Hepatocyte (in vitro differentiated cells): ENCODE results near the gene ZEB2. TPM values are rescaled to one million over a fixed set of nuclear protein-coding genes. Genes with fewer than 3 reads are reported as not detected.

ENCODE experiments used
- DNase-seq: peaks from one replicate; pipeline ENCODE4 v3.0.0-alpha.2; 2016; ENCODE audit warnings: low spot score
- H2AFZ ChIP-seq: fragments of 200-600 bp; sonication (generic); 2 replicates; pipeline ENCODE4 v1.6.0; 2016; ENCODE audit warnings: antibody characterized with exemption, mild to moderate bottlenecking
- H3K27ac ChIP-seq: fragments of 200-600 bp; sonication (generic); 2 replicates; pipeline ENCODE4 v1.5.1; 2016; ENCODE audit warnings: mild to moderate bottlenecking
- H3K27me3 ChIP-seq: fragments of 200-600 bp; sonication (generic); 2 replicates; pipeline ENCODE4 v1.6.1; 2016
- H3K36me3 ChIP-seq: fragments of 200-600 bp; sonication (generic); replicated peaks from 2 replicates; pipeline ENCODE4 v1.5.1; 2016; ENCODE audit warnings: low read depth; ENCODE audit not compliant: insufficient read depth
- H3K4me1 ChIP-seq: fragments of 200-600 bp; sonication (generic); 2 replicates; pipeline ENCODE4 v1.5.1; 2016; ENCODE audit warnings: mild to moderate bottlenecking, moderate library complexity; ENCODE audit not compliant: insufficient read depth
- H3K4me2 ChIP-seq: fragments of 200-600 bp; sonication (generic); 2 replicates; pipeline ENCODE4 v1.6.0; 2016
- H3K4me3 ChIP-seq: fragments of 200-600 bp; sonication (generic); 2 replicates; pipeline ENCODE4 v1.5.1; 2016; ENCODE audit warnings: mild to moderate bottlenecking
- H3K79me2 ChIP-seq: fragments of 200-600 bp; sonication (generic); 2 replicates; pipeline ENCODE4 v1.6.0; 2017; ENCODE audit warnings: mild to moderate bottlenecking
- H3K9me2 ChIP-seq: fragments of 200-600 bp; sonication (generic); replicated peaks from 2 replicates; pipeline ENCODE4 v1.6.0; 2017; ENCODE audit warnings: mild to moderate bottlenecking; ENCODE audit not compliant: insufficient read depth
- H3K9me3 ChIP-seq: fragments of 200-600 bp; sonication (generic); 2 replicates; pipeline ENCODE4 v1.5.1; 2016; ENCODE audit warnings: low read depth, mild to moderate bottlenecking
- H4K20me1 ChIP-seq: fragments of 200-600 bp; sonication (generic); 2 replicates; pipeline ENCODE4 v1.6.0; 2016; ENCODE audit warnings: mild to moderate bottlenecking; ENCODE audit not compliant: insufficient read depth, poor library complexity, severe bottlenecking
- EZH2 ChIP-seq: fragments of 200-600 bp; sonication (generic); IDR thresholded peaks from 2 replicates; pipeline ENCODE4 v1.6.1; 2016; ENCODE audit warnings: antibody characterized with exemption, mild to moderate bottlenecking, borderline replicate concordance
- EZH2phosphoT487 ChIP-seq: fragments of 200-600 bp; sonication (generic); IDR thresholded peaks from one replicate; pipeline ENCODE4 v1.6.1; 2018; ENCODE audit warnings: antibody characterized with exemption, mild to moderate bottlenecking, low read depth, moderate library complexity; ENCODE audit not compliant: unreplicated experiment, severe bottlenecking
- WGBS: methylation state at CpG from one replicate; pipeline ENCODE4 v1.1.6; 2016; ENCODE audit warnings: low lambda C conversion rate; ENCODE audit errors: missing lambda C conversion rate; 5-methylcytosine and 5-hydroxymethylcytosine counted together
- polyA plus RNA-seq: library from polyadenylated mRNA; unstranded; fragments of >200 nt; fragmentation: Nextera tagmentation; extraction: Ambion mirVana; gene quantifications from 2 replicates; pipeline ENCODE4 v1.2.1, GENCODE V29; 2016
- total RNA-seq: library from RNA; depleted of rRNA; stranded (reverse); fragments of >200 nt; gene quantifications from 2 replicates; pipeline ENCODE4 v1.2.3, GENCODE V29; 2014
- TF ChIP-seq, protein P1 (sequence below): fragments of 200-600 bp; sonication (generic); IDR thresholded peaks from 2 replicates; pipeline ENCODE4 v1.5.1; 2016; ENCODE audit warnings: antibody characterized with exemption, mild to moderate bottlenecking; ENCODE audit not compliant: poor library complexity

The ZEB2 gene
- total and polyA plus RNA-seq, 2 experiments from 2014 or later, result 17.8 to 35.5 TPM

DNA sequence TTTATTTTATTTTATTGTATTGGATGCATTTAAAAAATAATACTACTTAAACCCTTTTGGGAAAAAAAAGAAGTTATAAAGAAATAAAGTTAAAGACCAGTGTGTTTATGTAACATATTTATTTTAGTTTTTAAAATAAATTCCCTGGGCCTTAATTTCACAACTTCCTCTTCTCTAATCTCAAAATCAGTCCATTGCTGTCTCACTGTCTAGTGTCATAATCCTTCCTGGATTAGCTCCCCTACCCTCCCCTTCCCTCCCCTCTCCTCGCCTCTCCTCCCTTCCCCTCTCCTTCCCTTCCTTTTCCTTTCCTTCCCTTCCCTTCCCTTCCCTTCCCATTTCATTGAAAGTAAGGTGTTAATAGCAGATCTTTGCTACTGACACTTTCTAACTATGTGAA is 40.3 kb upstream of the ZEB2 start:
- Histone ChIP-seq H3K4me1 (no peaks in the 10 kb centered on the region), H3K27ac (no peak overlapping the region), H3K27me3 (no peaks in the 10 kb centered on the region), H3K9me2 (no peaks in the 10 kb centered on the region), H3K36me3 (no peaks in the 10 kb centered on the region), H3K4me2 (no peak overlapping the region), H3K79me2 (no peaks in the 10 kb centered on the region), H2AFZ (no peak overlapping the region), H3K9me3 (no peaks in the 10 kb centered on the region), H4K20me1 (no peaks in the 10 kb centered on the region), H3K4me3 (no peak overlapping the region)
- TF ChIP-seq, protein P1, sequence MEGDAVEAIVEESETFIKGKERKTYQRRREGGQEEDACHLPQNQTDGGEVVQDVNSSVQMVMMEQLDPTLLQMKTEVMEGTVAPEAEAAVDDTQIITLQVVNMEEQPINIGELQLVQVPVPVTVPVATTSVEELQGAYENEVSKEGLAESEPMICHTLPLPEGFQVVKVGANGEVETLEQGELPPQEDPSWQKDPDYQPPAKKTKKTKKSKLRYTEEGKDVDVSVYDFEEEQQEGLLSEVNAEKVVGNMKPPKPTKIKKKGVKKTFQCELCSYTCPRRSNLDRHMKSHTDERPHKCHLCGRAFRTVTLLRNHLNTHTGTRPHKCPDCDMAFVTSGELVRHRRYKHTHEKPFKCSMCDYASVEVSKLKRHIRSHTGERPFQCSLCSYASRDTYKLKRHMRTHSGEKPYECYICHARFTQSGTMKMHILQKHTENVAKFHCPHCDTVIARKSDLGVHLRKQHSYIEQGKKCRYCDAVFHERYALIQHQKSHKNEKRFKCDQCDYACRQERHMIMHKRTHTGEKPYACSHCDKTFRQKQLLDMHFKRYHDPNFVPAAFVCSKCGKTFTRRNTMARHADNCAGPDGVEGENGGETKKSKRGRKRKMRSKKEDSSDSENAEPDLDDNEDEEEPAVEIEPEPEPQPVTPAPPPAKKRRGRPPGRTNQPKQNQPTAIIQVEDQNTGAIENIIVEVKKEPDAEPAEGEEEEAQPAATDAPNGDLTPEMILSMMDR, result no peak
- TF ChIP-seq EZH2phosphoT487 (no peak), EZH2 (no peak)
- no peak for DNase-seq
- WGBS, result no CpG with 5 or more reads among the region's 1 CpG

GRCh38 chr2:144559681-144560080 is 39.8 kb upstream of the ZEB2 start:
- Histone ChIP-seq H3K79me2 (no peaks in the 10 kb centered on the region), H3K4me2 (no peak overlapping the region), H3K4me1 (no peaks in the 10 kb centered on the region), H4K20me1 (no peaks in the 10 kb centered on the region), H3K9me3 (no peaks in the 10 kb centered on the region), H3K27me3 (no peaks in the 10 kb centered on the region), H3K9me2 (no peaks in the 10 kb centered on the region), H3K4me3 (no peak overlapping the region), H3K36me3 (no peaks in the 10 kb centered on the region), H3K27ac (no peak overlapping the region), H2AFZ (no peak overlapping the region)
- DNase-seq, result no peak
- WGBS, result 65% methylated on average over 3 of the region's 3 CpGs
- TF ChIP-seq EZH2phosphoT487, result no peak
- no peak for TF ChIP-seq EZH2
- TF ChIP-seq, protein P1, result no peak

- TF ChIP-seq, protein P1, result no peak
- no peak for TF ChIP-seq EZH2phosphoT487
- no peak for TF ChIP-seq EZH2
- no peak overlapping the region for H3K4me2 ChIP-seq
- H4K20me1 ChIP-seq, result no peaks in the 10 kb centered on the region
- no peaks in the 10 kb centered on the region for H3K27me3 ChIP-seq
- no peak overlapping the region for H2AFZ ChIP-seq
- no peaks in the 10 kb centered on the region for H3K36me3 ChIP-seq
- H3K4me1 ChIP-seq, result peaks cover 1% of the 10 kb centered on the region
- WGBS, result 89% methylated on average over 1 of the region's 1 CpG
- H3K27ac ChIP-seq, result no peak overlapping the region
- H3K9me2 ChIP-seq, result no peaks in the 10 kb centered on the region
- H3K9me3 ChIP-seq, result no peaks in the 10 kb centered on the region
- DNase-seq, result no peak
- H3K79me2 ChIP-seq, result no peaks in the 10 kb centered on the region
- no peak overlapping the region for H3K4me3 ChIP-seq
These were observed 39.3 kb upstream of the ZEB2 start for GRCh38 chr2:144559242-144559641.
